Measurements from ENCODE around the gene ABCA2. TPM values are rescaled to one million over a fixed set of nuclear protein-coding genes. Genes with fewer than 3 reads are reported as not detected.

Gene ABCA2
- polyA plus RNA-seq, 1 of the 3 experiments (the other 2 are of a cell fraction): 34.7 TPM

DNA sequence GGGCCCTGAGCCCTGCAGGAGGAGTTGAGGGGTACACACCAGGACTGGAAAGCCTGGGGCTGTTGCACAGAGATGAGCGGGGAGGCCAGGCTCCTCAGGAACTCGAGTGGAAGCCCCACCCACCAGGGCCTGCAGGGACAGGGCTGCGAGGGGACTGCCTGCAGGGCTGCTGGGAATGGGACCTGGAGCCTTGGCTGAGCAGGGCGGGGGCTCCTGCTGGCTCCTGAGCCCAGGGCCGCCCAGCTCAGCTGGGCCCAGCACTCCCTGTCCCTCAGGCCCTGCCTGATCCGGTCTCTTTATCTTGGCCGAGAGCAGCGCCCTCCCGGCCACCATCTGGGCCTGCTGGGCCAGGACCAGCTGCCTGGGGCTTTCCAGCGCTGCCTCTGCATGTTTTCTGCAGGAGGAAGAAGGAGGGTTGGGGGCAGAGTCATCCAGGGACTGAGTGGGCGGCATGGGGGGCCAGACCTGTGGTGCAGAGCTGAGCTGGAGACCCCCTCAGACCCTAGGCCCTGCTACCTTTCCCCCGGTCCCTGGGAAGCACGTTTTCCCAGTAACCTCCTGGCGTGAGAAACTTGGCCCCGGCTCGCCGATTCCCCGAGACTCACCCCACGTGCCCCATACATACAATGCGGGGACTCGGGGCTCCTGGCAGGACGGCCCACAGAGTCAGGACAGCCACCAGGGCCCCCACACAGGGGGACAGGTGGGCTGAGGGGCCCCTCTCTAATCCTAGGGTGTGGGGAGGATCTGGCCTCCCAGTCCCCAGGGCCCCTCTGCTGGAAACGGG is 66.6 kb downstream of the ABCA2 start (continued):
- TF ChIP-seq IRF3 (IDR thresholded peaks at IDR 0.05; ENCODE audit: low read depth, low read length): no peak
- TF ChIP-seq EZH2phosphoT487 (IDR thresholded peaks at IDR 0.05; ENCODE audit: borderline replicate concordance, low read depth): no peak
- TF ChIP-seq REST (IDR thresholded peaks at IDR 0.05; ENCODE audit: low read depth, low read length): no peak
- no peak for TF ChIP-seq SMC3 (IDR thresholded peaks at IDR 0.05; ENCODE audit: low read depth, low read length)
- TF ChIP-seq TEAD4 (IDR thresholded peaks at IDR 0.05; ENCODE audit: borderline replicate concordance, insufficient read depth): no peak
- no peak for TF ChIP-seq GATA2 (CRISPR knock-in tag; IDR thresholded peaks at IDR 0.05)
- no peak for TF ChIP-seq EP300 (IDR thresholded peaks at IDR 0.05; ENCODE audit: borderline replicate concordance in 1 of 2, low read depth in 1 of 2, low read length in 1 of 2)

DNA sequence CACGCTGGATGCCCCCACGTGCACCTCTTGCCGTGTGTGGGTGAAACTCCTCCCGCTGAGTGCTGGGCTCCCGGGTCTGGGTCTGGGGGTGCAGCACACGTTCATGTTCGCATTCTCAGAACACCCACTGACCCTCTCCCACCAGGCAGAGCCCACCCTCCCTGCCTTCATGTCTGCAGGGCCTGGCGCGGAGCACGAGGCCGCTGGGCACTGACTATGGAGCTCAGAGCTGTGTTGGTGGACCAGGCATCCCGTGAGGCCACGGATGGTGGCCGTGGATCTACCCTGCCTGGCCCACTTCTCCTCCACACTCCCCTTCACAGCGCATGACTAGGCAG is 67.1 kb downstream of the ABCA2 start:
- TF ChIP-seq MXI1 (IDR thresholded peaks at IDR 0.05; ENCODE audit: low read depth, low read length): no peak
- TF ChIP-seq MEF2A (IDR thresholded peaks at IDR 0.05; ENCODE audit: borderline replicate concordance, low read depth): no peak
- no peak for TF ChIP-seq USF1 (IDR thresholded peaks at IDR 0.05; ENCODE audit: borderline replicate concordance, low read depth)
- H3K4me3 ChIP-seq (ENCODE audit: low read depth in 2 of 2, low read length in 1 of 2): no peak overlapping the region
- H2AFZ ChIP-seq (ENCODE audit: low read depth): no peak overlapping the region
- H4K20me1 ChIP-seq (ENCODE audit: insufficient read depth): no peaks in the 10 kb centered on the region
- H3K4me1 ChIP-seq (ENCODE audit: control insufficient read depth in 1 of 2, insufficient read depth in 2 of 2, low read depth in 1 of 2, low read length in 1 of 2): peaks cover 0 to 8% of the 10 kb centered on the region in 2 experiments; a peak in 1 of 4 replicates
- no peaks in the 10 kb centered on the region for H3K36me3 ChIP-seq (replicated peaks in 1 of 2; ENCODE audit: control insufficient read depth in 1 of 2, insufficient read depth in 2 of 2, low read length in 1 of 2)
- no peak overlapping the region for H3K4me2 ChIP-seq
- H3K9me2 ChIP-seq: no peaks in the 10 kb centered on the region
- no peak overlapping the region for H3K9ac ChIP-seq
- 85% methylated on average over 9 of the region's 15 CpGs for WGBS (ENCODE audit: low lambda C conversion rate)
- H3K79me2 ChIP-seq (ENCODE audit: insufficient read depth): no peaks in the 10 kb centered on the region
- DNase-seq: no peak
- H3K9me3 ChIP-seq: no peaks in the 10 kb centered on the region
- no peaks in the 10 kb centered on the region for H3F3A ChIP-seq (replicated peaks; ENCODE audit: insufficient read depth)
- no peak overlapping the region; a peak in 1 of 4 replicates for H3K27ac ChIP-seq (ENCODE audit: low read depth in 2 of 2, low read length in 1 of 2)
- ChIA-PET POLR2A (no interaction called here), CTCF (interaction anchor here (1.8 kb wide), 1 partner anchor 13 kb away, joined by 8 read pairs; no protein-coding TSS in a partner anchor)
- H3K27me3 ChIP-seq (ENCODE audit: insufficient read depth): no peaks in the 10 kb centered on the region

All from SK-N-SH (cell line).